Body of pancreas (tissue), 4 donors: Measurements from ENCODE around the gene CCDC136. TPM values are rescaled to one million over a fixed set of nuclear protein-coding genes. Genes with fewer than 3 reads are reported as not detected.

Source experiments
- ATAC-seq: fragments of 150-250 bp; one replicate; pipeline ENCODE4 v1.9.1; 2016
- DNase-seq, 4 donors: peaks; one replicate each; pipeline ENCODE4 v3.0.0-alpha.2; 2019
- H3K27ac ChIP-seq, 4 donors: fragments of 200-600 bp; sonication (generic); 1 replicate in 3 of 4; 2 replicates in 1 of 4; pipeline versions ENCODE4 v1.5.1 to v1.6.1; 2016 to 2019; ENCODE audit warnings: mild to moderate bottlenecking in 1 of 4, mixed read lengths in 1 of 4, moderate library complexity in 1 of 4
- H3K27me3 ChIP-seq, 2 donors: fragments of 200-600 bp; sonication (generic); one replicate each; pipeline ENCODE4 v1.6.0; 2016; ENCODE audit warnings: mild to moderate bottlenecking in 1 of 2
- H3K36me3 ChIP-seq, 2 donors: fragments of 200-600 bp; sonication (generic); replicated peaks in 1 of 2; 2 replicates each; pipeline ENCODE4 v1.5.1; 2016; ENCODE audit warnings: low read depth in 2 of 2; ENCODE audit not compliant: insufficient read depth in 1 of 2
- H3K4me1 ChIP-seq: fragments of 200-600 bp; sonication (generic); one replicate; pipeline ENCODE4 v1.6.0; 2016
- H3K4me3 ChIP-seq, 2 donors: fragments of 200-600 bp; sonication (generic); 1 replicate in 1 of 2; 2 replicates in 1 of 2; pipeline ENCODE4 v1.5.1; 2016 to 2019
- H3K9me3 ChIP-seq, 3 donors: fragments of 200-600 bp; sonication (generic); 1 replicate in 2 of 3; 2 replicates in 1 of 3; pipeline ENCODE4 v1.5.1; 2016
- CTCF ChIP-seq, 7 experiments: fragments of 450-650 bp in 4 of 7; fragments of 200-600 bp in 3 of 7; sonication (generic) in 3 of 7; IDR thresholded peaks; one replicate each; pipeline ENCODE4 v1.5.1; 2016 to 2019; ENCODE audit warnings: antibody characterized with exemption in 7 of 7
- POLR2A ChIP-seq, 3 donors: fragments of 450-650 bp; IDR thresholded peaks; one replicate each; pipeline ENCODE4 v1.6.1; 2016; ENCODE audit warnings: antibody characterized with exemption in 3 of 3, mild to moderate bottlenecking in 2 of 3
- WGBS, 2 donors: methylation state at CpG; one replicate each; pipeline ENCODE4 v1.1.5; 2017; 5-methylcytosine and 5-hydroxymethylcytosine counted together
- intact Hi-C: fragments of 100-400 bp; cut with DNase I; formaldehyde crosslinking; loops from one replicate; pipeline ENCODE4 v1.15.1; 2023
- total RNA-seq, 2 donors: library from RNA; depleted of rRNA; stranded (reverse); fragments of >200 nt; gene quantifications; one replicate each; pipeline ENCODE4 v1.1.0, GENCODE V29; 2016

Gene CCDC136
- total RNA-seq, 2 donors from 2014 or later: 0.99 to 3.6 TPM

DNA sequence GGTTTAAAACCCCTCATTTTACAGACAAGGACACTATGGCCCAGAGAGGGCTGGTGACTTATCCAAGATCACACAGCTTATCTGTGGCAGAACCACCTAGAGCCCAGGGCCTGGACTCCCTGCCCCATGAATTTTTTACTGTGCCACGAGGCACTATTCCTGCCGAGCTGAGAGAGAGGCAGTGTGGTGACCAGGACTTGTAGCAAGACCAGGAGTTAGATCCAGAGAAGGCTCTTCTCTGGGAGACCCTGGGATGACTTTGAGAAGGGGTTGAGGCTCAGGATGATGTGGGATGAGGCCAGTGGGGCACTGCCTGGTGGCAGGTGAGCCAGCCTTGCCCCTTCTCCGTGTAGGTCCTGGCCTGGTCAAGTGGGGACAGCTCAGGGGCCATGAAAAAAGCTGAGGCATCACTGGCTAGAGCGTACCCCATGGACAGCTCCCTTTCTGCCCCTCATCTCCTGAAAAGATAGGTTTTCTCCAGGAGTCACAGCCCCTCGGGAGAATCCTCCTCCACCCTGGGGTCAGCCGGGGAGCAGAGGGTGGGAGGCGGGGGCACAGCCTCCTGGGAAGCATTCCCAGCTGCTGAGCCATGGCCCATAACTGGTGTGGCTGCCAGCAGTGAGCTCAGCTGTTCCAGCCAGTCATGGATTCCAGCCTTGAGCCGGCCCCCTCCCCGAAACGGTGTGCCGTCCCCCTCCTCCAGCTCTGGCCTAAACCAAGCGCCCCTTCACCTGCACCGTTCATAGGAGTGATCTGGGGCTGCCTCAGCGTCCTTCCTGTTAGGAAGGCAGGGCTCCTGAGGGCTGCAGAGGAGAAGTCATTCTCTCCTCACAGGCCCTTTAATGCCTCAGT, 44.2 kb downstream of the CCDC136 start:
- peaks cover 3% of the 10 kb centered on the region for H3K4me1 ChIP-seq
- H3K27ac ChIP-seq: no peak overlapping the region

GRCh38 chr7:128836729-128837348, 45.1 kb downstream of the CCDC136 start:
- Histone ChIP-seq H3K4me1 (no peaks in the 10 kb centered on the region), H3K36me3 (no peaks in the 10 kb centered on the region), H3K27me3 (no peaks in the 10 kb centered on the region), H3K9me3 (no peaks in the 10 kb centered on the region), H3K27ac (no peak overlapping the region), H3K4me3 (no peak overlapping the region)
- intact Hi-C loops: no loop called here
- ATAC-seq (no peak), DNase-seq (no peak)
- TF ChIP-seq CTCF (IDR thresholded peaks at IDR 0.05) (no peak), POLR2A (IDR thresholded peaks at IDR 0.05) (no peak)
- WGBS, 2 donors: 84 to 97% methylated on average over 3 to 14 of the region's 14 CpGs

More for the DNA sequence above, 44.2 kb downstream of the CCDC136 start:
- TF ChIP-seq POLR2A (IDR thresholded peaks at IDR 0.05): no peak
- TF ChIP-seq CTCF (IDR thresholded peaks at IDR 0.05): no peak
- ATAC-seq (no peak), DNase-seq (no peak)
- peaks cover 0 to 4% of the 10 kb centered on the region in 2 donors for H3K27me3 ChIP-seq
- intact Hi-C loops: no loop called here
- WGBS, 2 donors: 69 to 76% methylated on average over 12 to 14 of the region's 14 CpGs
- no peaks in the 10 kb centered on the region for H3K36me3 ChIP-seq
- no peak overlapping the region for H3K4me3 ChIP-seq
- no peaks in the 10 kb centered on the region for H3K9me3 ChIP-seq

DNA sequence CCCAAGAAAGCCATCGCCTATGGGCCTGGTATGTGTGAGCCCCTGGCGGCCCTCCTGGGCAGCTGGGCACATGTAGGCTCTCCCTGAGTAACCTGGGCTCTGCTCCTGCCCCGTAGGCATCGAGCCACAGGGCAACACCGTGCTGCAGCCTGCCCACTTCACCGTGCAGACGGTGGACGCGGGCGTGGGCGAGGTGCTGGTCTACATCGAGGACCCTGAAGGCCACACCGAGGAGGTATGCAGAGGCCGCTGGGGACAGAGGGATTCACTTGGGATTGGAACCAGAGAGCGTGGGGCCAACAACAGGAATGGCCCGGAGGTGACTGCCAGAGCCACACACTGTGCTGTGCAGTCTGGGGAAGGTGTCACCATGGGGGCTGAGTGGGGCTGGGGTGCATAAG, 45.8 kb downstream of the CCDC136 start:
- Histone ChIP-seq H3K27ac (no peak overlapping the region), H3K4me1 (no peaks in the 10 kb centered on the region), H3K27me3 (no peaks in the 10 kb centered on the region), H3K4me3 (no peak overlapping the region), H3K36me3 (no peaks in the 10 kb centered on the region), H3K9me3 (no peaks in the 10 kb centered on the region)
- no peak for DNase-seq
- TF ChIP-seq CTCF (IDR thresholded peaks at IDR 0.05) (no peak), POLR2A (IDR thresholded peaks at IDR 0.05) (no peak)
- intact Hi-C loops: no loop called here
- ATAC-seq: no peak
- 69 to 91% methylated on average over 5 to 16 of the region's 16 CpGs for WGBS, 2 donors

- WGBS, 2 donors: 91% methylated on average over 13 to 21 of the region's 22 CpGs
Measured at GRCh38 chr7:128838109-128838779, 46.5 kb downstream of the CCDC136 start.

More at GRCh38 chr7:128838109-128838779, 46.5 kb downstream of the CCDC136 start:
- ATAC-seq (no peak), DNase-seq (no peak)
- no peak for TF ChIP-seq CTCF (IDR thresholded peaks at IDR 0.05)
- TF ChIP-seq POLR2A (IDR thresholded peaks at IDR 0.05): no peak
- intact Hi-C loops: no loop called here
- no peak overlapping the region for H3K27ac ChIP-seq
- no peaks in the 10 kb centered on the region for H3K4me1 ChIP-seq
- no peaks in the 10 kb centered on the region for H3K36me3 ChIP-seq
- H3K4me3 ChIP-seq: no peak overlapping the region
- no peaks in the 10 kb centered on the region for H3K27me3 ChIP-seq
- no peaks in the 10 kb centered on the region for H3K9me3 ChIP-seq
